ENCODE data around the gene UQCRC1.

The UQCRC1 gene

GRCh38 chr3:48585411-48585810, 24.0 kb downstream of the UQCRC1 start:
- ATAC-seq (replicated peaks) (no peak), DNase-seq (no peak)
- Mint-ChIP-seq H3K4me3 (no peak overlapping the region), H3K27ac (no peak overlapping the region), H3K9me3 (no peaks in the 10 kb centered on the region), H3K36me3 (no peaks in the 10 kb centered on the region), H3K4me1 (peaks cover 0 to 6% of the 10 kb centered on the region in 2 donors), H3K27me3 (peaks cover 39 to 49% of the 10 kb centered on the region in 2 donors)

- Mint-ChIP-seq H3K27ac (no peak overlapping the region), H3K9me3 (no peaks in the 10 kb centered on the region), H3K4me3 (no peak overlapping the region), H3K36me3 (no peaks in the 10 kb centered on the region), H3K27me3 (peaks cover 34 to 47% of the 10 kb centered on the region in 2 donors), H3K4me1 (peaks cover 0 to 6% of the 10 kb centered on the region in 2 donors)
- no peak for DNase-seq
- no peak for ATAC-seq (replicated peaks)
Measured at GRCh38 chr3:48584836-48585235, 24.6 kb downstream of the UQCRC1 start.

- peaks cover 7 to 18% of the 10 kb centered on the region in 2 donors for H3K27me3 Mint-ChIP-seq
- no peaks in the 10 kb centered on the region for H3K36me3 Mint-ChIP-seq
- no peak overlapping the region for H3K4me3 Mint-ChIP-seq
- H3K9me3 Mint-ChIP-seq: no peaks in the 10 kb centered on the region
- ATAC-seq (replicated peaks) (no peak), DNase-seq (no peak)
- H3K4me1 Mint-ChIP-seq: no peaks in the 10 kb centered on the region
- no peak overlapping the region for H3K27ac Mint-ChIP-seq
Measured at GRCh38 chr3:48581621-48582481, 27.6 kb downstream of the UQCRC1 start.

GRCh38 chr3:48576647-48577046, 32.8 kb downstream of the UQCRC1 start:
- Mint-ChIP-seq H3K4me3 (no peak overlapping the region), H3K27me3 (no peaks in the 10 kb centered on the region), H3K4me1 (no peaks in the 10 kb centered on the region), H3K9me3 (no peaks in the 10 kb centered on the region), H3K36me3 (no peaks in the 10 kb centered on the region), H3K27ac (no peak overlapping the region)
- ATAC-seq (replicated peaks) (no peak), DNase-seq (no peak)

DNA sequence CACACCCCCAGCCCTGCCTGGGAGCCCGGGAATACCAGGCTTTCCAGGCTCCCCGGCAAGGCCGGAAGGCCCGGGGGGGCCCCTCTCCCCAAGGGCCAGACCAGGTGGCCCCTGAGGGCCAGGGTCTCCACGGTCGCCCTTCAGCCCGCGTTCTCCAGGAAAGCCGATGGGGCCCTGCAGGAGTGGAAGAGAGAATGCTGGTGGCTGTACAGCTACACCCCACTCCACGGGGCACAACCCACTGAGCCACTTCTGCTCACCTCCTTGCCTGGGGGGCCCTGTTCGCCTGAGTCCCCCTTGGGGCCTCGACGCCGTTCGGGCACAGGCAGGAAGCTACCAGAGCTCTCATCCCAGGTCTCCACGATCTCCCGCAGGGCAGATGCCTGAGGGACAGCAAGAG, 34.1 kb downstream of the UQCRC1 start:
- Mint-ChIP-seq H3K36me3 (no peaks in the 10 kb centered on the region), H3K27me3 (no peaks in the 10 kb centered on the region), H3K4me3 (no peak overlapping the region), H3K27ac (no peak overlapping the region), H3K4me1 (no peaks in the 10 kb centered on the region), H3K9me3 (no peaks in the 10 kb centered on the region)
- DNase-seq: no peak
- no peak for ATAC-seq (replicated peaks)

DNA sequence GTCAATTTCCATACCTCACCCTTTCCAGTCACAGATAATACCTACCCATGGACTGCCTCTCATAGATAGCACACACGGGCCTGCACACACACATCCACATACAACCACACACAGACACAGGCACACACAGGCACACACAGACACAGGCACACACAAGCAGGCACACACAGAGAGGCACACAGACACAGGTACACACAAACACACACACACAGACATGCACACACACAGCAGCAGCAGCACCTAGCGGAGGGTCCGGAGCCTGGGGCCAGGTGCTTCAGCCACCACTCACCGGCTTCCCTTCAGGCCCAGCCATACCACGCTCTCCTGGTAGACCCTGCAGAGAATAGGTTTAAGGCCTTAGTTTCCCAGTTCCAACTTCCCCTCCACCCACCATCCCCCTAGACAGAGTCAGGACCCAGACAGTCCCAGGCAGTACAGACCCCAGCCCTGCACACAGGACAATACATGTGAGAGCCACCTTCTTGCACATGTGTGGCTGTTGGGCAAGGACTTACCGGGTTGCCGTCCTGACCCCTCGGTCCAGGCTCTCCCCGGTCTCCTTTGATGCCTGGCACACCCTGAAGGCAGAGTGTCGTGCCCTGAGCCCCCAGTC, 35.4 kb downstream of the UQCRC1 start:
- Mint-ChIP-seq H3K9me3 (no peaks in the 10 kb centered on the region), H3K4me3 (no peak overlapping the region), H3K27ac (no peak overlapping the region), H3K4me1 (no peaks in the 10 kb centered on the region), H3K27me3 (no peaks in the 10 kb centered on the region), H3K36me3 (peaks cover 0 to 1% of the 10 kb centered on the region in 2 donors)
- ATAC-seq (replicated peaks) (no peak), DNase-seq (no peak)

DNA sequence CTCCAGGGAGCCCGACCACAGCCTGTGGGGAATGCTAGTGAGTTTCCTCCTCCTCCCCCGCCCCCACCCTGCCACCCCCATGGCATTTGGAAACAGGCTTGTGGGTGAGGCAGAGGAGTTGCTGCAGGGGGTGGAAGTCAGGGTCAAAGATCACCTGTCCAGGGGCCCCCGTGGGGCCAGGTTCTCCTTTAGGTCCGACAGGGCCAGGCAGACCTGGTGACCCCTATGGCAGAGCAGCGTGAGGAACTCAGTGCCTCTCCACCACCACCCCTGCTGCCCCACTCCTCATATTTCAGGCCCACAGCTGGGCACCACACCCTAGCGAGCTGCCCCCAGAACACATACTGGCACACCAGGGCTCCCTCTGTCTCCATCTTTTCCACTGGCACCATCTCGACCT, 36.9 kb downstream of the UQCRC1 start:
- H3K9me3 Mint-ChIP-seq: no peaks in the 10 kb centered on the region
- no peaks in the 10 kb centered on the region for H3K4me1 Mint-ChIP-seq
- no peak overlapping the region for H3K4me3 Mint-ChIP-seq
- no peak for ATAC-seq (replicated peaks)
- DNase-seq: no peak
- peak overlapping the region; percentile 10 for H3K27ac Mint-ChIP-seq
- no peaks in the 10 kb centered on the region for H3K27me3 Mint-ChIP-seq
- H3K36me3 Mint-ChIP-seq: peaks cover 0 to 1% of the 10 kb centered on the region in 2 donors

GRCh38 chr3:48571938-48572337, 37.5 kb downstream of the UQCRC1 start:
- H3K9me3 Mint-ChIP-seq: no peaks in the 10 kb centered on the region
- no peaks in the 10 kb centered on the region for H3K27me3 Mint-ChIP-seq
- ATAC-seq (replicated peaks) (no peak), DNase-seq (no peak)
- peaks cover 0 to 1% of the 10 kb centered on the region in 2 donors for H3K36me3 Mint-ChIP-seq
- H3K27ac Mint-ChIP-seq: no peak overlapping the region
- H3K4me1 Mint-ChIP-seq: peaks cover 0 to 2% of the 10 kb centered on the region in 2 donors
- H3K4me3 Mint-ChIP-seq: no peak overlapping the region

DNA sequence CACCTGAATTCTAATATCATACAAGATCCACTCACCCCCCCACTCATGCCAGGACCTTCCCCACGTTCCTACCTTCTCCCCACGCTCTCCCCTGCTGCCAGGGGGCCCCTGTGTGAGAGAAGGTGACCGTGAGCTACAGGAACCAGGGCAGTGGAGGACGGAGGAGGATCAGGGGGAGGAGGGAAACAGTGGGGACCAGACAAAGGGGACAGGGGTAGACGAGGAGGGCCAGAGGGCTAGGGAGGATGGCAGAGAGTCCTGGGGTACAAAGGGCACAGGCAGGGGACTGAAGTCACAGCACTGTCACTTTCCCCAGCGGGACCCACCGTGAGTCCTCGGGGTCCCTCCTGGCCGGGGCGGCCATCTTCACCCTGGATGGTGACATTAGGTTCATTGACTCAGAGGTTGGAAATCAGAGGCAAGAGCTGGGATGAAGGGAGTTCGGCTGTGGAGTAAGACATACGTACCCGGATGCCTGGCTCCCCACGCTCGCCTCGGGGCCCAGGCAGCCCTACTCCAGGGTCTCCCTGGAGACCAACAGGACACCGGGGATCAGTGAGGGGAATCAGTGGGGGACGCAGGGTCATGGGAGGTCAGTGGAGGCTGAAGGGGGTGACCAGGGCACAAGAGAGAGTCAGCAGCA, 39.5 kb downstream of the UQCRC1 start:
- no peak for ATAC-seq (replicated peaks)
- H3K27ac Mint-ChIP-seq: no peak overlapping the region
- H3K27me3 Mint-ChIP-seq: no peaks in the 10 kb centered on the region

GRCh38 chr3:48569400-48569799, 40.0 kb downstream of the UQCRC1 start:
- ATAC-seq (replicated peaks) (no peak), DNase-seq (no peak)
- no peak overlapping the region for H3K27ac Mint-ChIP-seq
- no peaks in the 10 kb centered on the region for H3K9me3 Mint-ChIP-seq
- H3K36me3 Mint-ChIP-seq: peaks cover 0 to 1% of the 10 kb centered on the region in 2 donors
- no peak overlapping the region for H3K4me3 Mint-ChIP-seq
- H3K4me1 Mint-ChIP-seq: peaks cover 5 to 9% of the 10 kb centered on the region in 2 donors
- H3K27me3 Mint-ChIP-seq: no peaks in the 10 kb centered on the region

More for the DNA sequence above, 39.5 kb downstream of the UQCRC1 start:
- Mint-ChIP-seq H3K9me3 (no peaks in the 10 kb centered on the region), H3K36me3 (peaks cover 0 to 1% of the 10 kb centered on the region in 2 donors), H3K4me1 (peaks cover 5 to 9% of the 10 kb centered on the region in 2 donors), H3K4me3 (no peak overlapping the region)
- DNase-seq: no peak

DNA sequence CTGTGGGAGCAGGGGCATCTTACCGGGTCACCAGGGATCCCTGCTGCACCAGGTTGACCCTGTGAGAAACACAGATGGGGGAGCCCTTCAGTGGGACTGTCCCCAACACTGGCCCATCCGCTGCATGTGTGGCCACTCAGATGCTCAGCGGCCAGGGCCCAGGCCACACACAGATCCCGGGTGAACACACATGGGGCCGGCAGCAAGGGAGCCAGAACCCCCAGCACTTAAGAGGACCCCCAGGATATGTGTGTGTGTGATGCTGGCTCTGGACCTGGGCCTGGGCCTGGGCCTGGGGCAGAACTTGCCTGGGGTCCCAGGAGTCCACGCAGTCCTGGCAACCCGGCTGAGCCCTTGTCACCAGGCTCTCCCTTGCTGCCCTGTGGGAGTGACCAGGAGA, 41.0 kb downstream of the UQCRC1 start:
- ATAC-seq (replicated peaks) (no peak), DNase-seq (no peak)
- no peaks in the 10 kb centered on the region for H3K27me3 Mint-ChIP-seq
- H3K4me3 Mint-ChIP-seq: no peak overlapping the region
- peaks cover 5 to 14% of the 10 kb centered on the region in 2 donors for H3K4me1 Mint-ChIP-seq
- peaks cover 0 to 1% of the 10 kb centered on the region in 2 donors for H3K36me3 Mint-ChIP-seq
- no peak overlapping the region for H3K27ac Mint-ChIP-seq
- H3K9me3 Mint-ChIP-seq: no peaks in the 10 kb centered on the region

DNA sequence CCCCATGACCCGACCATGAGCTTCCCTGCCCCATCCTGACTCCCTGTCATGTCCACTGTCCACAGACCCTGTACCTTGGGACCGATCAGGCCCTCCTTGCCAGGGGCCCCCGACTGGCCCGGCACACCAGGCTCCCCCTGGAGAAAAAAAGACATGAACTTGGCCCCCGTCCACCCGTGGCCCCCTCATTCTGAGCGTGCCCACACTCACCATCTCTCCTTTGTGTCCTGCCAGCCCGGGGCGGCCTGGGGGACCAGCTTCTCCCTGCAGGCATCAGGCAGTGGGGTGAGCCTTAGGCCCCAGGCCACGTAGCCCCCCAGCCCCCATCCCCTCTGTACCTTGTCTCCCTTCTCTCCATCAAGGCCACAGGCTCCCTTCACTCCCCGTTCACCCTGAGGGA, 41.9 kb downstream of the UQCRC1 start:
- Mint-ChIP-seq H3K4me3 (no peak overlapping the region), H3K4me1 (peaks cover 5 to 14% of the 10 kb centered on the region in 2 donors), H3K9me3 (no peaks in the 10 kb centered on the region), H3K36me3 (peaks cover 0 to 1% of the 10 kb centered on the region in 2 donors), H3K27ac (no peak overlapping the region), H3K27me3 (no peaks in the 10 kb centered on the region)
- ATAC-seq (replicated peaks): no peak
- no peak for DNase-seq

DNA sequence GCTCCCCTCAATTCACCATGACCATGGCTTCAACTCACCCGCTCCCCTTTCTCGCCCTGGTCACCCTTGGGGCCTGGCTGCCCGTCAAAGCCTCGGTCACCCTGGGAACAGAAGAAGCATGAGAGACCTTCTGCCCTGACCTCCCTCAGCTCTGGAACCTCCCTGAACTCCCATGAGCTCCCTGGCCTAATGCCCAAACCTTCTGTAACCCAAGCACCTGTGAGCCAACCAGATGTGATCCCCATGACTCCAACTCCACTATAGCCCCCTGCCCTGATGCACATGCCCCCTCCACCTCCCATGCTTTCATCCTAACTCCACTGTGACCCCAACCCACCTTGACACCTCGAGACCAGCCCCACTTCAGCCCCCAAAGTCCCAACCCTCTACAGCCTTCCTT, 42.4 kb downstream of the UQCRC1 start:
- no peak overlapping the region for H3K4me3 Mint-ChIP-seq
- H3K36me3 Mint-ChIP-seq: peaks cover 0 to 1% of the 10 kb centered on the region in 2 donors
- H3K27me3 Mint-ChIP-seq: no peaks in the 10 kb centered on the region
- ATAC-seq (replicated peaks) (no peak), DNase-seq (no peak)
- H3K27ac Mint-ChIP-seq: no peak overlapping the region
- no peaks in the 10 kb centered on the region for H3K9me3 Mint-ChIP-seq
- H3K4me1 Mint-ChIP-seq: peaks cover 5 to 14% of the 10 kb centered on the region in 2 donors

- peaks cover 0 to 1% of the 10 kb centered on the region in 2 donors for H3K36me3 Mint-ChIP-seq
- no peaks in the 10 kb centered on the region for H3K9me3 Mint-ChIP-seq
- peaks cover 5 to 14% of the 10 kb centered on the region in 2 donors for H3K4me1 Mint-ChIP-seq
- no peaks in the 10 kb centered on the region for H3K27me3 Mint-ChIP-seq
- H3K27ac Mint-ChIP-seq: no peak overlapping the region
- no peak for ATAC-seq (replicated peaks)
- no peak for DNase-seq
- no peak overlapping the region for H3K4me3 Mint-ChIP-seq
Measured at GRCh38 chr3:48566401-48566760, 43.1 kb downstream of the UQCRC1 start.

All from stimulated activated naive B cell treated with anti-CD40 and anti-IgM and Interleukin-4, amounts not matched to agents 10 μg/mL and 1 μg/mL and 100 μg/mL, for 72 hours (primary cell).